Measurements from ENCODE around the gene SLC35B2.
"Not testable (repeated sequence)": the region's sequence is repeated elsewhere in the genome, so short reads cannot be mapped to it uniquely, and the experiment has no call there.

The SLC35B2 gene

DNA sequence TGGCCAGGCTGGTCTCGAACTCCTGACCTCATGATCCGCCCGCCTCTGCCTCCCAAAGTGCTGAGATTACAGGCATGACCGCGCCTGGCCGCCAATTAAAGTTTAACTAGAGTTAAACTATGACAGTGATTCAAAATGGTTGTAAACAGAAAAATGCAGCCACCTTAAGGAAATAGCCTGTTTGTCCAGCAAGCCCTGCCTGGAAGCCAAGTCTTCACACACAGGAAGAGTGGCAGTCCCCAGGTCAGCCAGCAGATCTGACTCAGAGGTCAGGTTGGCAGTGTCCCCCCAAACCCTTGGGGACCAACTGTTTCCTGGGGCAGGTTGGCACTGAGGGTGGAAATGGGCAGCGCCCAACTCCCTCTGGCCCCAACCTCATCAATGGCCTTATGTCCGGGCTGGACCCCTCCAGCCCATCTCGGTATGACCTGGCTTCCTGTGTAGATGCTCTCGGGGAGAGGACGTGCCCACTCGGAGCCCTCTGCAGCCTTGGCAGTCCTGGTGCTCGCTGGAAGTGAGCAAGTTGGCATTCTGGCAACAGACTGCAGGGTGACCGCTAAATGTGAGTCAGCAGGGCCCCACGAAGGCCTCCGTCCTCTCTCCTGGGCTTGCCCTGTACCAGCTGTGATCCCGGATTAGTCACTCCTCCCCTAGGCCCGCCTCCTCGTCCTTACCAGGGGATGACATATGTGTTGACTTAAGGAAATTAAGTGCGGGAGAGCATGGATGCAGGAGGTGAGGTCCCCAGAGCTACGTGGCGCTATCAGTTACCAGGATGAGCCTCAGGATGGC lies 20.1 kb downstream of the SLC35B2 start:
- peak in 49 of 58 donors; percentile 21 to 89 (median 65) for DNase-seq

DNA sequence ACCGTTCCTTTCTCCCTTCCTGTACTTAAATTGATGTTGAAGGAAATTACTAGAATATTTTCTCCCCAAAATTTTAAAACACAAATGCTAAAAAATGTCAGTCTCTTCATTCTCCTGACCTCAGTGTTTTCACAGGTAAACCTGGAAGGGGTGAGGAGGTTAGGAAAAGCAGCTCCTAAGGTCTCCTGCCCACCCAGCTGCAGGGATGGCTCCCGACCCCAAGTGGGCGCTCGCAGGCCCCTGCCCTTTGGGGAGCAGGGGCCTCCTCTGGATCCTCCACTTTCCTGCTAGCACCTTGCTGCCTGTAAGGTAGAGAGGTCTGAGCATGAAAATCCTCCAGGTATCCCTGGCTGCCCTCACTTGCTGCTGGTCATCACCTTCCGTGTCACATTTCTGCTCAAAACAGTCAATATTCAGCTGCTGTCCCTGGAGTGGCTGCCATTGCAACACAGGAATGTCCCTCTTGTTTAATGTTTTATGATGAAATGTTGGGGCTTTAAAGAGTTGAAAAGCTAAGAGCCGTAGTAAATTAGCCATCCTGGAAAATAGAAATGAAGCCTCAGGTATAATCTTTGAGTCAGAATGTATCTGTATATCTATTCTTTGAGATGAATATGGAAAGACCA lies 21.3 kb downstream of the SLC35B2 start:
- DNase-seq, result no peak

DNA sequence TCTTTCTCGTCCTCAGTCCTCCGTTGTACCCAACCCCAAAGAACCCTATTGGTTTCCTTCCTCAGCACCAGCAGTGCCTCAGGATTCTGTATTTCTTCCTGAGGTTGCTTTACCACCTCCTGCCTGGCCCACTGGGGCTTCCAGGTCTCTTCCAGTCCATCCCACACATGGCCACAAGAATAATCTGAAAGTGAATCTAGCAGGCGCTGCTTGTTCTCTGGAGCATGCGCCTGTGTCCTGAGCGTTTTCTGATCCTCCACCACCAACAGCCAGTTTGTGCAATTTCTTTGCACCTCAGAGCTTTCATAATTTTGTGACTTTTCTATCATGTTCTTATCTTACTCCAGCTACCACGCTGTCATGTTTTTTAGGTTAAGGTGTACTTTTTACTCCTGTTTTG lies 22.1 kb downstream of the SLC35B2 start:
- DNase-seq, result no peak

DNA sequence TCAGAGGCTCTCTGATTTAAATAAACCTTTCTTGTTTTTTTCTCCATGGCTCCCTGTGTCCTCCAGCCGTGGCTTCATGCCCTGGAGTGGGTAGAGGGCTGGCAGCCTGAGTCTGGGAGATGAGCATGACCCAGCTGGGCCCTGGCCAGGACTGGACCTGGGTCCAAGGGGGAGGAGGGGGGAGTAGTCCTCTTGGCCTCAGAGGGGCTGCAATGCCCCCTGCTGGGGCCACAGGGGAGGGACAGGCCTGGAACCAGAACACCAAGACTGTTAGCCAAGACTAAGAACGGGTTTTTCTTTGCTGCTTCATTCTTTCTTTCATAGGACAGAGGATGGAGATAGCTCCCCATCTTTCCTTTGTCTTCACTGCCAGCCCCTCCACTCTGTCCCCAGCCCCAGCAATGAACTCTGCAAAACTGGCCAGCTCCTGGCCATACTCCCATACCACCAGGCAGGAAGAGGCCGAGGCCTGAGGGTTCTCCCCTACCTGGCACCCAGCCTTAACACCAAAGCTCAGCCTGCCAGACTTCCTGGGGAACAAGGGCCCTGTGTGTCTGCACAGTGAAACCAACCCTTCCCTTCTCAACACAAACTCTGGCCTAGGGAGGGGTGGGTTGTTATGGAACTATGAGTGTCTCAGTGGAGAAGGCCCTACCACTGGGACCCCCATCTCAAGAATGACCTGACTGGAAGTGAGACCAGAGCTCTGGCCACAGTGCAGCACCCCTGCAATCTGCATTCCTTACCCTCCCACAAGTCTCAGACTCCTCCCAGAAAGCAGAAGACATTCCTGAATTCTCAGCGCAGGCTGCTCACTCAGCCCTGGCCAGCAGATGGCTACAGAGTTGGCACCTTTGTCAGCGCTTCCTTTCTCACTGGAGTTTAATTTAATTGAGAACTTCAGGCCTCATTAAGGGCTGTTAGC lies 23.0 kb downstream of the SLC35B2 start:
- peak in 54 of 58 donors; percentile 42 to 89 (median 80) for DNase-seq

DNA sequence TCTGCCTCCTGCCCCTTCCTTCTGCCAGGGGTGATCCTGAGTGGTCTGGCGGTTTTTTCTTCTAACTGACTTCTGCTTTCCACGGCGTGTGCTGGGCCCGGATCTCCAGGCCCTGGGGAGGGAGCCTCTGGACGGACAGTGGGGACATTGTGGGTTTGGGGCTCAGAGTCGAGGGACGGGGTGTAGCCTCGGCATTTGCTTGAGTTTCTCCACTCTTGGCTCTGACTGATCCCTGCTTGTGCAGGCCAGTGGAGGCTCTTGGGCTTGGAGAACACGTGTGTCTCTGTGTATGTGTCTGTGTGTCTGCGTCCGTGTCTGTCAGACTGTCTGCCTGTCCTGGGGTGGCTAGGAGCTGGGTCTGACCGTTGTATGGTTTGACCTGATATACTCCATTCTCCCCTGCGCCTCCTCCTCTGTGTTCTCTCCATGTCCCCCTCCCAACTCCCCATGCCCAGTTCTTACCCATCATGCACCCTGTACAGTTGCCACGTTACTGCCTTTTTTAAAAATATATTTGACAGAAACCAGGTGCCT lies 23.7 kb downstream of the SLC35B2 start:
- DNase-seq, result peak in 2 of 58 donors; percentile 29 to 63

DNA sequence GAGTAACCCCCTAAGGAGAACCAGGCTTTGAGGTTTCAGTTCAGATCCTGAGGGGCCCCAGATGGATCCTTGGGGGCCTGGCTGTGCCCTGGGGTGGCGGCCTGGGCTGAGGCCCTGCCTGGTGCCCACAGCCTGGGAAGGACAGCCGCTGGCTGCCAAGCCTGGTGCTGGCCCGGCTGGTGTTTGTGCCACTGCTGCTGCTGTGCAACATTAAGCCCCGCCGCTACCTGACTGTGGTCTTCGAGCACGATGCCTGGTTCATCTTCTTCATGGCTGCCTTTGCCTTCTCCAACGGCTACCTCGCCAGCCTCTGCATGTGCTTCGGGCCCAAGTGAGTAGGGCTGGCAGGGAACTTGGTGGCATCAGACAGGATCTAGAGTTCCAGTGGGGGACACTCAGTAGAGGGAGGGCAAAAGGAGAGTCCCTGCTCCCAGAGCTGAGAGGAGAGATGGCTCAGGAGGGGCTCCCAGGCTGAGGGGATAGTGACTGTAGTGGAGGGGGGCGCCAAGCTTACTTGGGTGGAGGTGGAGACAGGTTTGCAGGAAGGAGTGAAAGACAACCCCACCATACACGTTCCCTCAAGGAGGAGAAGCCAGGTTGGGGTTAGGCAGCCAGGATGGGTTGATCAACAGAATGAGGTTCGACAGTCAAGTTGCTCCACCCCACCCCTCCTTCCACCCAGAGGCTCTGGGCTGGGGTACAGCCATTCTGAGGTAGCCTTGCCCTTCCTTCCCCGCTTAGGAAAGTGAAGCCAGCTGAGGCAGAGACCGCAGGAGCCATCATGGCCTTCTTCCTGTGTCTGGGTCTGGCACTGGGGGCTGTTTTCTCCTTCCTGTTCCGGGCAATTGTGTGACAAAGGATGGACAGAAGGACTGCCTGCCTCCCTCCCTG lies 24.4 kb downstream of the SLC35B2 start:
- no peak for DNase-seq

DNA sequence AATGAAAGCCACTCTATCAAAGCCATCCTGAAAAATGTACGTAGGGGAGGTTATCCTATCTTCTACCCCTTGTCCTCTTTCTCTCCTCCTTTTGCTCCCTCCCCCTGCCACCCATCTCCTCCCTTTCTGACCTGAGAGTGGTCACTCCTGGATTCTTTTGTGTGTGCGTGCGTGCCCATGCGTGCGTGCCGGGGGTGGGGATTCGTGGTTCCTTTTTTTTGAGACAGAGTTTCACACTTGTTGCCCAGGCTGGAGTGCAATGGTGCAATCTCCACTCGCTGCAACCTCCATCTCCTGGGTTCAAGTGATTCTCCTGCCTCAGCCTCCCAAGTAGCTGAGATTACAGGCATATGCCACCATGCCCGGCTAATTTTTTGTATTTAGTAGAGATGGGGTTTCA lies 25.9 kb downstream of the SLC35B2 start:
- not testable (repeated sequence) for DNase-seq

DNA sequence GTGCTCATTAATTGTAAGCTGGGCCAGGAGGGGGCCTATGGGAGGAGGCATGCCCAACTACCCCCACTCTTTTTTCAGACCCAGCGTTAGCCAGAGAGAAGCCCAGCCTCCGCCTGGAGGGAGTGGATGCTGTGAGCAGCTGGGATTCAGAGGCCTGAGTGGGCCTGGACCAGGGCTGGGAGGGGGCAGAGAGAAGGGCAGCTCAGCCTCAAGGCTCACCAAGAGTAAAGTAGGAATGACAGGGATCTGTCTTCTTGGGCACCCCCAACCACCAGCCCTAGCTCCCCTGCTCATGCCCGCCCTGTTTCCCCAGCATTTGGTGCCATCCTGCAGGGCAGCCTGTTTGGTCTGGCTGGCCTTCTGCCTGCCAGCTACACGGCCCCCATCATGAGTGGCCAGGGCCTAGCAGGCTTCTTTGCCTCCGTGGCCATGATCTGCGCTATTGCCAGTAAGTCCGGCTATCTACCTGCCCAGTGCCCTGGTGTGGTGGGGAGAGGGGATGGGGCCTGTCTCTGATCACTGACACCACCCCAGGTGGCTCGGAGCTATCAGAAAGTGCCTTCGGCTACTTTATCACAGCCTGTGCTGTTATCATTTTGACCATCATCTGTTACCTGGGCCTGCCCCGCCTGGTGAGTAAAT lies 27.2 kb downstream of the SLC35B2 start:
- DNase-seq, result no peak

DNA sequence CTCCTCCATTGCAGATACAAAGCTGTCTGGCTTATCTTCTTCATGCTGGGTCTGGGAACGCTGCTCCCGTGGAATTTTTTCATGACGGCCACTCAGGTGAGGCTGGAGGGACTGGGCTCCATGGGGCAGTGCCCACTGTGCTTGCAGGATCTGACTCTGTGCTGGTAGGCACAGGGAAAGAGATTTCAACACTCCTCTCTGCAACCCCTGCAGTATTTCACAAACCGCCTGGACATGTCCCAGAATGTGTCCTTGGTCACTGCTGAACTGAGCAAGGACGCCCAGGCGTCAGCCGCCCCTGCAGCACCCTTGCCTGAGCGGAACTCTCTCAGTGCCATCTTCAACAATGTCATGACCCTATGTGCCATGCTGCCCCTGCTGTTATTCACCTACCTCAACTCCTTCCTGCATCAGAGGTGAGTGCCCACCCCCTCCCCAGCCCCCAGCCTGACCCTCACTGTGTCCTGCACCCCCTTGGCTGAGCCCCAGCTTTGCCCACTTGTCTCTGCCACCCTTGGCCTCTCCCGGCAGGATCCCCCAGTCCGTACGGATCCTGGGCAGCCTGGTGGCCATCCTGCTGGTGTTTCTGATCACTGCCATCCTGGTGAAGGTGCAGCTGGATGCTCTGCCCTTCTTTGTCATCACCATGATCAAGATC lies 27.8 kb downstream of the SLC35B2 start:
- no peak for DNase-seq

DNA sequence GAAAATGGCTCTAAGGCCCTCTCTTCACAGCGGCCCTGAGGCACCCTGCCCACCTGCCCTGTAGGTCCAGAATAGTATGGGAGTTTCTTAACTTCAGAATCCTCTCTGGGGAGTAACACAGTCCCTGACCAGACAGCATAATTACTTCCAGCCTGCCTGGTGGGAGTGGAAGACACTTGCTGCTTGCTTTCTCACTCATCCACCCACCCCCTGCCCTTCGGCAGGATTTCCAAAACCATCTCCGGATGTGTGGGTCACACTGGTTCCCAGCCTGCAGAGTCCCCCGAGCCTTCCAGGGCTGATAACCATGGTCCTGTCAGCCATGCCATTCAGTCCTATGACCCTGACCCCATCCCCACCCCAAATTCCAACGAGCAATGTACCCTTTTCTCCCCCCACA lies 28.5 kb downstream of the SLC35B2 start:
- no peak for DNase-seq

DNA sequence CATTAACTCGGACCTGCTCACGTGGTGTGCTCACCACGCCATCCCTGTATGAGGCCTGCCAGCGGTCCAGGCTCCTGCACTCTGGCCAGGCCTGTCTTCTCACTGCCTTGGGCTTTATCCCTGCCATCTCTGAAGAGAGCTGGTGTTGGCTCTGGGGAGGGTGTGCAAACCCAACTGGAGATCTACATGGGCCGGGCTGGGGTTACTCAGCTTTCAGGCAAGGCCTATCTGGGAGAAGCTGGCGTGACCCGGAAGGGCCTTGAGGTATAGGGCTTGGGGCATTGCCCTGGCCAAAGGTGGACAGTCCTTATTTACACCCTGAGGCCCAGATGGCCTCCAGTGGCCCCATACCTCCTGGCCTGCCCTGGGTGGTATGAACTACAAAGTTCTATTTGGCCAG lies 28.9 kb downstream of the SLC35B2 start:
- DNase-seq, result no peak

DNA sequence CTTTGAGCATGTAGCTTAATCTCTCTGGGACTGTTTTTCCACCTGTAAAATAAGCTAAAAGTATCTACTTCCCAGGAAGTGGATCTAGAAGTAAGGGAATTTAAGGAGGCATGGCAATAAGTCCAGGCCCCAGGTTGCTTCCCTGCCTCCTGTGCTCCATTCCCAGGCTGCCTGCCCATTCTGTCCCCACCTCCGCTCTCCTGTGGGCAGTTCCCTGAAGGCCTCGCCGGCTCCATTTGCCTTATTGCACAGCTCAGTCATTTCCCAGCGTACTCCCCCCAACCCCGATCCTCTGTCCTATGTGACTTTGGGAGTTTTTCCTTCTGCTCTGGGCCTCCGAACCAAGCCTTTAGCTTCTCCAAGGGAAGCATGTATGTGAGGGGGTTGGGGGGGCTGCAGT lies 29.3 kb downstream of the SLC35B2 start:
- DNase-seq, result peak in 1 of 58 donors; percentile 33

DNA sequence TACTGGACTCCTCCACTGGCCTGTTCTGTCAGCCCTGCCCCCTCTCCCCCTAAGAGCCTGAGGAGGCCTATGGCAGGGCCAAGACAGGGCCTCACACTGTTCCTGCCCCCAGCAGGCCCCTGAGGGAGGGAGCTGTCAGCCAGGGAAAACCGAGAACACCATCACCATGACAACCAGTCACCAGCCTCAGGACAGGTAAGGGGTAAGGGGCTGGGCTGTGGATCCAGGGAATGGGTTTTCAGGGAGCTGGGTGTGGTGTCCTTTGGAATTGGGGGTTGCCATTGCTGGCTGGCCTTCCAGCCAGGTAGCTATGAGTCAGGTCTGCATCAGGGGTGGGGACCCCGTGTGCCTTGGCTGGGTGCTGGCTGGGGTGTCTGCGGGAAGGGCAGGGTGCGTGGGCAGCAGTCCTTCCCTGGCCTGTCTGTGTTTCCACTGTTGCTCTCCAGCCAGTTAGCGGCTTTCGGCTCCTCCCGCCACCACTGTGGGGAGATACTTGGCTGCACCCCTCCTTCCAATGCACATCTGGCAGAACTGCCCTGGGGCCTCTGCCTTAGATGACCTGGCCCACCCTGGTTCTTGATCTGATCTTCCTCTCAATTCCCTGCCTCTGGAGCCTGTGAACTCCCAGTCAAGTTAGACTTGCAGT lies 30.1 kb downstream of the SLC35B2 start:
- peak in 1 of 58 donors; percentile 20 for DNase-seq

DNA sequence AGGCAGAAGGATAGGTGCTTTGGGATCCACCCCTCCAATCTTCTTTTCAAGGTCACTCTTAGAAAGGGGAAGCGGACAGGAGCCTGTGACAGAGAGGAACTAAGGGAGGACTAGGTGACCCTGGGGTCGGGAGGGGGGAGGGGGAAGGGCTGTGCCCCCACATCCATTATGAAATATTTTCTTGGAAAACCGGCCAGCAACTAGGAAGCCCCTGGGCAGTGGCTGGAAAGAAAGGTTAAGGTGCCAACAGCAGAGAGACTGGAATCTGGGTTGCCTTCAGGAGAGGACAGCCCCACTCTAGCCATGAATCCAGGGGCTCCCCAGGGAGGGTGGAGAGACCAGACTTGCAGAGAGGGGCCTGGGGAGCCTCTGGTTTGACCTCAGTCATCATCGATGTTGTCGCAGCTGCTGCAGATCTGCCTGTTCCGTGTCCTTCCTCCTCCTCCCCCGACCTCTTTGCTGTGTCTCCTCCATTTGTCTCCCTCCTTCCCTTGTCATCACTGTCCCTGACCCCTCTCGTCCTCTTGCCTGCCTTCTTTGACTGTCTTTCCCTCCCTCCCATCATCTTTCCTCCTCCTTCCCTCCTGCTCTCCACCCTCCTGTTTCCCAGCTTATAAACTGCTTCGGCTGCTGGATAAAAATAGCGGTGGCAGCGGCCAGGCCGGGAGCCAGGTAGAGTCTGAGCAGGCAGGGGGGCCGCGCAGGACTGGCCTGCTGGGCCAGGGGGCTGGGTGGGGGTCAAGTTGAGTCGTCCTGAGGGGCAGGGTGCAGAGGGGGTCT lies 30.8 kb downstream of the SLC35B2 start:
- peak in 13 of 58 donors; percentile 11 to 62 (median 24) for DNase-seq

DNA sequence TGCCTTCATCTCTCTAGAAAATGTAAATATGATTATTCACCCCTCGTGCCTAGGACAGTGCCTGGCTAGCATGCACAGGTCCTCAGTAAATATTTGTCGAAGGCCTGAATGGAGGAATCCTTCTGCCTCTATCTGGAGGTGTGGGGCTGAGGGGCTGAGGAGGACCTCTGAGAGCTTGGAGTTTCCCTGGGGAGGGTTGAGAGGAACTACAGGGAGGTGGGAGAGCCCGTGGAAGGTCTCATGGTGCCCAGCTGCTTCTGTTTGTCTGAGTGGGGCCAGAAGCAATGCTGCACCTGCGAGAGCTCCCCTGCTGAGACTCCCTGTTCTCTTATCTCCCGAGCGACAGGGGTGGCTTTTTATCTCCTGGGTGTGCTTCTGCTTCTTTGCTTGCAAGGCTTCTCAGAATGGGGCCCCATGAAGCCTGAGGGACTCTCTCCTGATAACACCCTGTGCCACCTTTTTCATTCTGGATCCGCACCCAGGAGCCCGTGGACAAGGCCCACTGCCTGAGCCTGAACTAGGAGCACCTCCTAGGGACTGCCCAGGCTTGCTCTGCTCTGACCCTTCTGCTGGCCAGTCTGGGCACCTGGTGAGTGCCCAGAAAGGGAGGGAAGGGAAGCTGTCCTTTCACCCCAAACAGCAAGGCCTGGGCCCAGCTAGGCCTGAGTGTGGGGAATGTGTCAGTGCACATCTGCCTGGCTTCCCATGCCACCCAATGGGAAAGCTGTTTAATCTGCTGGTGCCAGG lies 31.6 kb downstream of the SLC35B2 start:
- DNase-seq, result no peak

DNA sequence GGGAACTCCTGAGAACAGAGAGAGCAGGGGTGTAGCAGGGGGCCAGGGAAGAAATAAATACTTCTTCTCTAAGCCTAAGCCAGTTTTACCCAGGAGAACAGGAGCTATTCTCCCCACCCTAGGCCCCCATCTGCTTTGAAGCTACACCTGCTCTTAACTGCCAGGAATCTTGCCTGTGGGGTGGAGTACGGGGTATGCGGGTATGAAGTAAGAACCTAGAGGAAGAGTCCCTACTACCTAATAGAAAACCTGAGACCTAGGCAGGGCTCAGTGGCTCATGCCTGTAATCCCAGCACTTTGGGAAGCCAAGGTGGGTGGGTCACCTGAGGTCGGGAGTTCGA lies 32.4 kb downstream of the SLC35B2 start:
- no peak for DNase-seq

Measured in anterior cingulate cortex (tissue), 58 donors.